MM.1S (cell line): ENCODE results near the gene PKD1L1.

Experiments used
- DNase-seq: peaks from one replicate; pipeline ENCODE4 v3.0.0-alpha.2; 2015
- H2AFZ ChIP-seq: fragments of 300-600 bp; sonication (generic); 2 replicates; pipeline ENCODE4 v1.6.0; 2016; ENCODE audit warnings: antibody characterized with exemption, low read length
- H3F3A ChIP-seq: fragments of 300-600 bp; sonication (generic); 2 replicates; pipeline ENCODE4 v1.6.1; 2016; ENCODE audit warnings: mild to moderate bottlenecking, antibody characterized with exemption, low read length, moderate library complexity, mixed read lengths; ENCODE audit not compliant: insufficient read depth
- H3K27ac ChIP-seq: fragments of 300-600 bp; sonication (generic); 2 replicates; pipeline ENCODE4 v1.5.1; 2016; ENCODE audit warnings: mild to moderate bottlenecking, low read length
- H3K27me3 ChIP-seq: fragments of 300-600 bp; sonication (generic); replicated peaks from 2 replicates; pipeline ENCODE4 v1.6.0; 2016; ENCODE audit warnings: low read length; ENCODE audit not compliant: insufficient read depth
- H3K36me3 ChIP-seq: fragments of 300-600 bp; sonication (generic); replicated peaks from 2 replicates; pipeline ENCODE4 v1.6.1; 2016; ENCODE audit warnings: mild to moderate bottlenecking, low read length, mixed read lengths; ENCODE audit not compliant: insufficient read depth
- H3K4me1 ChIP-seq: fragments of 300-600 bp; sonication (generic); 2 replicates; pipeline ENCODE4 v1.6.1; 2016; ENCODE audit warnings: low read length, mixed read lengths
- H3K4me2 ChIP-seq: fragments of 300-600 bp; sonication (generic); 2 replicates; pipeline ENCODE4 v1.6.0; 2016; ENCODE audit warnings: low read depth, low read length
- H3K4me3 ChIP-seq: fragments of 300-600 bp; sonication (generic); 2 replicates; pipeline ENCODE4 v1.5.1; 2016; ENCODE audit warnings: low read length, mixed read lengths
- H3K79me2 ChIP-seq: fragments of 300-600 bp; sonication (generic); 2 replicates; pipeline ENCODE4 v1.6.1; 2016; ENCODE audit warnings: mixed run types, low read length, mixed read lengths
- H3K9ac ChIP-seq: fragments of 300-600 bp; sonication (generic); 2 replicates; pipeline ENCODE4 v1.6.1; 2016; ENCODE audit warnings: low read length, mixed read lengths
- H3K9me2 ChIP-seq: fragments of 300-600 bp; sonication (generic); replicated peaks from 2 replicates; pipeline ENCODE4 v1.6.1; 2016; ENCODE audit warnings: mild to moderate bottlenecking, low read length, mixed read lengths; ENCODE audit not compliant: insufficient read depth
- H3K9me3 ChIP-seq: fragments of 300-600 bp; sonication (generic); replicated peaks from 2 replicates; pipeline ENCODE4 v1.6.1; 2016; ENCODE audit warnings: mild to moderate bottlenecking, low read length, mixed read lengths; ENCODE audit not compliant: insufficient read depth
- H4K20me1 ChIP-seq: fragments of 300-600 bp; sonication (generic); 2 replicates; pipeline ENCODE4 v1.6.1; 2016; ENCODE audit warnings: mild to moderate bottlenecking, low read length, moderate library complexity, mixed read lengths; ENCODE audit not compliant: insufficient read depth
- CTCF ChIP-seq: fragments of 300-600 bp; sonication (generic); IDR thresholded peaks from 2 replicates; pipeline ENCODE4 v1.5.1; 2016; ENCODE audit warnings: antibody characterized with exemption, low read length, mixed read lengths
- EZH2 ChIP-seq: fragments of 300-600 bp; sonication (generic); optimal IDR thresholded peaks from 2 replicates; pipeline ENCODE3; 2017; ENCODE audit warnings: low read depth, mild to moderate bottlenecking, antibody characterized with exemption, low read length, mixed read lengths
- EZH2phosphoT487 ChIP-seq: fragments of 300-600 bp; sonication (generic); IDR thresholded peaks from 2 replicates; pipeline ENCODE4 v1.6.1; 2018; ENCODE audit warnings: antibody characterized with exemption, low read length

The PKD1L1 gene

DNA sequence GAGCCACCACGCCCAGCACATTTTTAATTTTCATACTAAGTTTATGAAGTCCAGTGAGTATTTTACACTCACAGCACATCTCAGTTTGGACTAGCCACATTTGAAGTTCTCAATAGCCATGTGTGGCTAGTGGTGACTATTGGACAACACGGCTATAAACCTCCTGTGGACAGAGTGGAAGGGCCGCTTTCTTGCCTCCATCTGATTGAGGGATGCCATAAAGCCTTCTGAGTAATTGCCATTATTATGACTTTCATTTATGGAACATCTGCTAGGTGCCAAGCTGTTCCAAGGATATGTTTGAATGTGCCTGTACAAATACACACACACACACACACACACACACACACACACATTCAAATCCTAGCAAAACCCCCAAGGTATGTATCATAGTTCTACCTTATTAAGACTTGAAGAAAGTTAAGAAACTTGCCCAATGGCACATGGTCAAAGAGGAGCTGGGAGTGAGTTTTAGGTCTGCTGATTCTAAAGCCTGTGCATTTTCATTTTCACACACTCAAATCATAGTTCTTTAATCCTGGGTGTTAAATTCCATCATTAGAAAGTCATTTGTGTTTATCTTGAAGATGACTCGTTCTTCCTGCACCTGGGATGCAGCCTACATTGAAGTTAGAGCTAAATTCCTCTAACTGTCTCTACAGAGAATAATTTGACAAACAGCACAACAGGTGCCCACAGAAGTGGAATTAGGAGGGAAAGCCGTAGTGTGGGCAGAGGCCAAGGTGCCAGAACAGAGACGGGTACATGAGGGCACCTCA, 143.3 kb downstream of the PKD1L1 start:
- no peak for DNase-seq
- Histone ChIP-seq H3K79me2 (no peaks in the 10 kb centered on the region), H4K20me1 (no peaks in the 10 kb centered on the region), H3K36me3 (no peaks in the 10 kb centered on the region), H3K9me2 (no peaks in the 10 kb centered on the region), H3K27ac (no peak overlapping the region), H3K27me3 (no peaks in the 10 kb centered on the region), H3K9ac (no peak overlapping the region), H3F3A (no peaks in the 10 kb centered on the region), H2AFZ (no peak overlapping the region), H3K9me3 (no peaks in the 10 kb centered on the region), H3K4me2 (no peak overlapping the region), H3K4me1 (no peaks in the 10 kb centered on the region), H3K4me3 (no peak overlapping the region)
- TF ChIP-seq CTCF (no peak), EZH2phosphoT487 (no peak), EZH2 (no peak)

DNA sequence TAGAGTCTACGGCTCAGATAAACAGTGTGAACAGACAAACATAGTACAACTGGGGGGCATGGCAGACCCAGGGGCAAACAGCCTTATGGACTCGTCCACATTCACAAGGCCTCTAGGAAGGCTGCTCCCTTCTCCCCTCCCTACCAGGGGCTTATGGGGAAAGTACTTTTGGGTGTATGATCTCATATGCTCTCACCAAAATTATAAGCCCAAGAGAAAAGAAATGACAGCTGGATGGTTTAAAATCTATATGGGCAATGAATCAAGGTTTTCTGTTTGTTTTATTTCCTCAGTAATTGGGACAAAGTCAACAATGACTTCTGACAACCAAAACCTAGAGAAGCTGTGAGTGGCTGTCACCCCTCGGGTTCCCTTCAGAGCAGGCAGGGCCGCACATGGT, 144.4 kb downstream of the PKD1L1 start:
- H3K9me2 ChIP-seq: no peaks in the 10 kb centered on the region
- H3K27me3 ChIP-seq: no peaks in the 10 kb centered on the region
- TF ChIP-seq EZH2phosphoT487: no peak
- no peak for TF ChIP-seq CTCF
- TF ChIP-seq EZH2: no peak
- H3K4me2 ChIP-seq: no peak overlapping the region
- H3F3A ChIP-seq: no peaks in the 10 kb centered on the region
- H3K4me3 ChIP-seq: no peak overlapping the region
- no peaks in the 10 kb centered on the region for H4K20me1 ChIP-seq
- H3K27ac ChIP-seq: no peak overlapping the region
- no peaks in the 10 kb centered on the region for H3K9me3 ChIP-seq
- no peaks in the 10 kb centered on the region for H3K36me3 ChIP-seq
- no peak overlapping the region for H2AFZ ChIP-seq
- no peak for DNase-seq
- no peaks in the 10 kb centered on the region for H3K79me2 ChIP-seq
- H3K4me1 ChIP-seq: no peaks in the 10 kb centered on the region
- H3K9ac ChIP-seq: no peak overlapping the region

- Histone ChIP-seq H3K27ac (no peak overlapping the region), H3K4me1 (no peaks in the 10 kb centered on the region), H2AFZ (no peak overlapping the region), H3K27me3 (no peaks in the 10 kb centered on the region), H4K20me1 (no peaks in the 10 kb centered on the region), H3K9me2 (no peaks in the 10 kb centered on the region), H3K4me2 (no peak overlapping the region), H3F3A (no peaks in the 10 kb centered on the region), H3K79me2 (no peaks in the 10 kb centered on the region), H3K9me3 (no peaks in the 10 kb centered on the region), H3K4me3 (no peak overlapping the region), H3K36me3 (no peaks in the 10 kb centered on the region), H3K9ac (no peak overlapping the region)
- no peak for DNase-seq
- TF ChIP-seq CTCF (no peak), EZH2phosphoT487 (no peak), EZH2 (no peak)
These were observed 145.2 kb downstream of the PKD1L1 start for GRCh38 chr7:47803025-47803424.
